HepG2 (cell line): ENCODE results near the gene WWC1. TPM values are rescaled to one million over a fixed set of nuclear protein-coding genes. Genes with fewer than 3 reads are reported as not detected.

Experiments used
- GABPB1 ChIP-seq: IDR thresholded peaks from 2 replicates; pipeline ENCODE4 v1.6.1; 2016; ENCODE audit warnings: mild to moderate bottlenecking, missing genetic modification reagents, moderate library complexity, missing compliant biosample characterization
- IKZF1 ChIP-seq: fragments of 450-650 bp; IDR thresholded peaks from 2 replicates; pipeline ENCODE4 v1.7.1; 2016
- MIER2 ChIP-seq: IDR thresholded peaks from 2 replicates; pipeline ENCODE4 v1.6.1; 2016; ENCODE audit warnings: missing biosample characterization, missing genetic modification reagents
- RBFOX2 ChIP-seq: fragments of 200-400 bp; formaldehyde crosslinking; IDR thresholded peaks from 2 replicates; pipeline ENCODE4 v1.6.1; 2017; ENCODE audit warnings: low read depth, mild to moderate bottlenecking, low read length
- SMAD1 ChIP-seq: sonication (generic); formaldehyde crosslinking; IDR thresholded peaks from 2 replicates; pipeline ENCODE4 v1.4.0; 2020; ENCODE audit warnings: missing genetic modification reagents, low read depth, mild to moderate bottlenecking, borderline replicate concordance
- TEAD3 ChIP-seq: optimal IDR thresholded peaks from 2 replicates; pipeline ENCODE3; 2016; ENCODE audit warnings: borderline replicate concordance
- THAP11 ChIP-seq: IDR thresholded peaks from 2 replicates; pipeline ENCODE4 v1.6.1; 2016; ENCODE audit warnings: missing biosample characterization, missing genetic modification reagents
- UBTF ChIP-seq: sonication (generic); formaldehyde crosslinking; IDR thresholded peaks from 2 replicates; pipeline ENCODE4 v1.4.0; 2020; ENCODE audit warnings: mild to moderate bottlenecking, missing genetic modification reagents
- ZFP62 ChIP-seq: sonication (generic); formaldehyde crosslinking; IDR thresholded peaks from 2 replicates; pipeline ENCODE4 v1.4.0; 2020; ENCODE audit warnings: missing genetic modification reagents
- ZNF280D ChIP-seq: sonication (generic); formaldehyde crosslinking; IDR thresholded peaks from 2 replicates; pipeline ENCODE4 v1.5.1; 2020; ENCODE audit warnings: mild to moderate bottlenecking, missing genetic modification reagents
- ZNF430 ChIP-seq: sonication (generic); formaldehyde crosslinking; IDR thresholded peaks from 2 replicates; pipeline ENCODE4 v1.9.0; 2021; ENCODE audit warnings: mild to moderate bottlenecking, missing genetic modification reagents
- ZNF556 ChIP-seq: sonication (generic); formaldehyde crosslinking; IDR thresholded peaks from 2 replicates; pipeline ENCODE4 v1.4.0; 2020; ENCODE audit warnings: mild to moderate bottlenecking, missing genetic modification reagents, borderline replicate concordance
- polyA plus RNA-seq, 8 experiments: library from polyadenylated mRNA; depleted of rRNA in 3 of 8; stranded (reverse) in 7 of 8; unstranded in 1 of 8; fragments of >200 nt; fragmentation: Illumina TruSeq in 4 of 8; extraction: Trizol in 4 of 8; gene quantifications; 2 replicates each; pipeline versions ENCODE4 v1.2.1 to v1.2.3, GENCODE V29; 2011 to 2016; ENCODE audit warnings: low read depth in 4 of 8, missing spikeins in 1 of 8, mixed read lengths in 1 of 8; ENCODE audit not compliant: insufficient read depth in 1 of 8
- total RNA-seq, 5 experiments: library from RNA; depleted of rRNA; stranded (reverse); fragments of >200 nt; fragmentation: Illumina TruSeq; extraction: Trizol; gene quantifications; 2 replicates each; pipeline ENCODE4 v1.2.3, GENCODE V29; 2016; ENCODE audit warnings: low read depth in 1 of 5
- TF ChIP-seq, protein P1 (sequence below): sonication (generic); formaldehyde crosslinking; conservative IDR thresholded peaks from 2 replicates; pipeline ENCODE4 v1.8.0; 2022; ENCODE audit warnings: mild to moderate bottlenecking, moderate library complexity, missing genetic modification reagents
- TF ChIP-seq, protein P2 (sequence below): sonication (generic); formaldehyde crosslinking; IDR thresholded peaks from 2 replicates; pipeline ENCODE4 v1.9.0; 2021; ENCODE audit warnings: missing genetic modification reagents, mild to moderate bottlenecking, borderline replicate concordance
- TF ChIP-seq, protein P3 (sequence below): sonication (generic); IDR thresholded peaks from 2 replicates; pipeline ENCODE4 v1.6.1; 2016; ENCODE audit warnings: low read depth, borderline replicate concordance
- TF ChIP-seq, protein P4 (sequence below): sonication (generic); formaldehyde crosslinking; conservative IDR thresholded peaks from 2 replicates; pipeline ENCODE4 v1.4.0; 2020; ENCODE audit warnings: missing genetic modification reagents

WWC1 gene
- total and polyA plus RNA-seq, 2 of the 13 experiments (the other 11 are each of a cell fraction or from before 2014, with no cell fraction given), result 8.3 to 17.9 TPM

GRCh38 chr5:168288349-168289245 is 2.8 kb upstream of the WWC1 start (continued):
- TF ChIP-seq MIER2 (CRISPR knock-in tag), result no peak
- TF ChIP-seq GABPB1 (CRISPR knock-in tag), result peak; percentile 8; the same call in 1 of the 2 replicates
- TF ChIP-seq RBFOX2, result no peak
- no peak for TF ChIP-seq ZFP62 (CRISPR knock-in tag)
- no peak for TF ChIP-seq UBTF (CRISPR knock-in tag)
- 0 out of 2 replicates have a peak, but pooled peaks have one; percentile 50 for TF ChIP-seq ZNF280D (CRISPR knock-in tag)
- no peak for TF ChIP-seq ZNF556
- TF ChIP-seq, protein P1, sequence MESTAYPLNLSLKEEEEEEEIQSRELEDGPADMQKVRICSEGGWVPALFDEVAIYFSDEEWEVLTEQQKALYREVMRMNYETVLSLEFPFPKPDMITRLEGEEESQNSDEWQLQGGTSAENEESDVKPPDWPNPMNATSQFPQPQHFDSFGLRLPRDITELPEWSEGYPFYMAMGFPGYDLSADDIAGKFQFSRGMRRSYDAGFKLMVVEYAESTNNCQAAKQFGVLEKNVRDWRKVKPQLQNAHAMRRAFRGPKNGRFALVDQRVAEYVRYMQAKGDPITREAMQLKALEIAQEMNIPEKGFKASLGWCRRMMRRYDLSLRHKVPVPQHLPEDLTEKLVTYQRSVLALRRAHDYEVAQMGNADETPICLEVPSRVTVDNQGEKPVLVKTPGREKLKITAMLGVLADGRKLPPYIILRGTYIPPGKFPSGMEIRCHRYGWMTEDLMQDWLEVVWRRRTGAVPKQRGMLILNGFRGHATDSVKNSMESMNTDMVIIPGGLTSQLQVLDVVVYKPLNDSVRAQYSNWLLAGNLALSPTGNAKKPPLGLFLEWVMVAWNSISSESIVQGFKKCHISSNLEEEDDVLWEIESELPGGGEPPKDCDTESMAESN (CRISPR knock-in tag), result no peak
- TF ChIP-seq, protein P2, sequence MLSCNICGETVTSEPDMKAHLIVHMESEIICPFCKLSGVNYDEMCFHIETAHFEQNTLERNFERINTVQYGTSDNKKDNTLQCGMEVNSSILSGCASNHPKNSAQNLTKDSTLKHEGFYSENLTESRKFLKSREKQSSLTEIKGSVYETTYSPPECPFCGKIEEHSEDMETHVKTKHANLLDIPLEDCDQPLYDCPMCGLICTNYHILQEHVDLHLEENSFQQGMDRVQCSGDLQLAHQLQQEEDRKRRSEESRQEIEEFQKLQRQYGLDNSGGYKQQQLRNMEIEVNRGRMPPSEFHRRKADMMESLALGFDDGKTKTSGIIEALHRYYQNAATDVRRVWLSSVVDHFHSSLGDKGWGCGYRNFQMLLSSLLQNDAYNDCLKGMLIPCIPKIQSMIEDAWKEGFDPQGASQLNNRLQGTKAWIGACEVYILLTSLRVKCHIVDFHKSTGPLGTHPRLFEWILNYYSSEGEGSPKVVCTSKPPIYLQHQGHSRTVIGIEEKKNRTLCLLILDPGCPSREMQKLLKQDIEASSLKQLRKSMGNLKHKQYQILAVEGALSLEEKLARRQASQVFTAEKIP (CRISPR knock-in tag), result no peak
- no peak for TF ChIP-seq ZNF430
- TF ChIP-seq TEAD3, result no peak
- TF ChIP-seq SMAD1 (CRISPR knock-in tag), result no peak
- TF ChIP-seq, protein P3, sequence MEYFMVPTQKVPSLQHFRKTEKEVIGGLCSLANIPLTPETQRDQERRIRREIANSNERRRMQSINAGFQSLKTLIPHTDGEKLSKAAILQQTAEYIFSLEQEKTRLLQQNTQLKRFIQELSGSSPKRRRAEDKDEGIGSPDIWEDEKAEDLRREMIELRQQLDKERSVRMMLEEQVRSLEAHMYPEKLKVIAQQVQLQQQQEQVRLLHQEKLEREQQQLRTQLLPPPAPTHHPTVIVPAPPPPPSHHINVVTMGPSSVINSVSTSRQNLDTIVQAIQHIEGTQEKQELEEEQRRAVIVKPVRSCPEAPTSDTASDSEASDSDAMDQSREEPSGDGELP, result peak; percentile 75; the same call in 1 of the 2 replicates
- TF ChIP-seq, protein P4, sequence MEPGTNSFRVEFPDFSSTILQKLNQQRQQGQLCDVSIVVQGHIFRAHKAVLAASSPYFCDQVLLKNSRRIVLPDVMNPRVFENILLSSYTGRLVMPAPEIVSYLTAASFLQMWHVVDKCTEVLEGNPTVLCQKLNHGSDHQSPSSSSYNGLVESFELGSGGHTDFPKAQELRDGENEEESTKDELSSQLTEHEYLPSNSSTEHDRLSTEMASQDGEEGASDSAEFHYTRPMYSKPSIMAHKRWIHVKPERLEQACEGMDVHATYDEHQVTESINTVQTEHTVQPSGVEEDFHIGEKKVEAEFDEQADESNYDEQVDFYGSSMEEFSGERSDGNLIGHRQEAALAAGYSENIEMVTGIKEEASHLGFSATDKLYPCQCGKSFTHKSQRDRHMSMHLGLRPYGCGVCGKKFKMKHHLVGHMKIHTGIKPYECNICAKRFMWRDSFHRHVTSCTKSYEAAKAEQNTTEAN (CRISPR knock-in tag), result no peak
- no peak for TF ChIP-seq IKZF1
- TF ChIP-seq THAP11 (CRISPR knock-in tag), result no peak
